ENCODE results near the gene GMEB1.

DNA sequence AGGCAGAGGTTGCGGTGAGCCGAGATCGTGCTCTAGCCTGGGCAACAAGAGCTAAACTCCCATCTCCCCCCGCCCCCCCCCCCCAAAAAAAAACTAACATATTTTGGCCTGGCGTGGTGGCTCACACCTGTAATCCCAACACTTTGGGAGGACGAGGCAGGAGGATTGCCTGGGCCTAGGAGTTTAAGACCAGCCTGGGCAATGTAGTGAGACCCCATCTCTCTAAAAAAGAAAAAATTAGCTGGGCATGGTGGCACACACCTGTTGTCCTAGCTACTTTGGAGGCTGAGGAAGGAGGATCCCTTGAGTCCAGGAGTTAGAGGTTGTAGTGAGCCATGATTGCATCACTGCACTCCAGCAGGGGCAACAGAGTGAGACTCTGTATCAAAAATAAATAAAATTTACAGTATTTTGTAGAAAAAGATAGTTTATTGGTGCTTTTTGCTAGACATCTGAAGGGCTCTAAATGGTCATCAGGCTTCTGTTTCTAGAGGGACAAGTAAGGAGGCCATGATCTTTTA is 77.1 kb downstream of the GMEB1 start:
- no peak for TF ChIP-seq EP300 (IDR thresholded peaks at IDR 0.05; ENCODE audit: borderline replicate concordance in 1 of 2, control insufficient read depth in 1 of 2, low read depth in 2 of 2, low read length in 2 of 2)
- no peak for TF ChIP-seq FOS (IDR thresholded peaks at IDR 0.05; ENCODE audit: borderline replicate concordance, extremely low read depth, insufficient read length)
- TF ChIP-seq TARDBP (IDR thresholded peaks at IDR 0.05; ENCODE audit: borderline replicate concordance) = no peak
- TF ChIP-seq, protein P1, sequence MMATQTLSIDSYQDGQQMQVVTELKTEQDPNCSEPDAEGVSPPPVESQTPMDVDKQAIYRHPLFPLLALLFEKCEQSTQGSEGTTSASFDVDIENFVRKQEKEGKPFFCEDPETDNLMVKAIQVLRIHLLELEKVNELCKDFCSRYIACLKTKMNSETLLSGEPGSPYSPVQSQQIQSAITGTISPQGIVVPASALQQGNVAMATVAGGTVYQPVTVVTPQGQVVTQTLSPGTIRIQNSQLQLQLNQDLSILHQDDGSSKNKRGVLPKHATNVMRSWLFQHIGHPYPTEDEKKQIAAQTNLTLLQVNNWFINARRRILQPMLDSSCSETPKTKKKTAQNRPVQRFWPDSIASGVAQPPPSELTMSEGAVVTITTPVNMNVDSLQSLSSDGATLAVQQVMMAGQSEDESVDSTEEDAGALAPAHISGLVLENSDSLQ (IDR thresholded peaks at IDR 0.05) = no peak
- TF ChIP-seq, protein P2, sequence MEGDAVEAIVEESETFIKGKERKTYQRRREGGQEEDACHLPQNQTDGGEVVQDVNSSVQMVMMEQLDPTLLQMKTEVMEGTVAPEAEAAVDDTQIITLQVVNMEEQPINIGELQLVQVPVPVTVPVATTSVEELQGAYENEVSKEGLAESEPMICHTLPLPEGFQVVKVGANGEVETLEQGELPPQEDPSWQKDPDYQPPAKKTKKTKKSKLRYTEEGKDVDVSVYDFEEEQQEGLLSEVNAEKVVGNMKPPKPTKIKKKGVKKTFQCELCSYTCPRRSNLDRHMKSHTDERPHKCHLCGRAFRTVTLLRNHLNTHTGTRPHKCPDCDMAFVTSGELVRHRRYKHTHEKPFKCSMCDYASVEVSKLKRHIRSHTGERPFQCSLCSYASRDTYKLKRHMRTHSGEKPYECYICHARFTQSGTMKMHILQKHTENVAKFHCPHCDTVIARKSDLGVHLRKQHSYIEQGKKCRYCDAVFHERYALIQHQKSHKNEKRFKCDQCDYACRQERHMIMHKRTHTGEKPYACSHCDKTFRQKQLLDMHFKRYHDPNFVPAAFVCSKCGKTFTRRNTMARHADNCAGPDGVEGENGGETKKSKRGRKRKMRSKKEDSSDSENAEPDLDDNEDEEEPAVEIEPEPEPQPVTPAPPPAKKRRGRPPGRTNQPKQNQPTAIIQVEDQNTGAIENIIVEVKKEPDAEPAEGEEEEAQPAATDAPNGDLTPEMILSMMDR (IDR thresholded peaks at IDR 0.05 in 2 of 3, conservative IDR thresholded peaks at IDR 0.05 in 1 of 3; ENCODE audit: control insufficient read depth in 2 of 3, extremely low read depth in 1 of 3, insufficient read depth in 1 of 3, low read depth in 3 of 3, low read length in 3 of 3) = no peak
- TF ChIP-seq EZH2 (IDR thresholded peaks at IDR 0.05; ENCODE audit: borderline replicate concordance, control insufficient read depth, low read depth, low read length) = no peak

Measured in GM12878 (cell line).